HG02840 (cell line): Measurements from ENCODE around the gene SERPINE2.

ENCODE experiments used
- ATAC-seq: cut with Tn5 transposase; IDR thresholded peaks from one replicate; pipeline ENCODE4 v1.9.1; 2021; ENCODE audit warnings: mild to moderate bottlenecking, moderate library complexity, moderate number of reproducible peaks; ENCODE audit not compliant: unreplicated experiment, low FRiP score

SERPINE2 gene

DNA sequence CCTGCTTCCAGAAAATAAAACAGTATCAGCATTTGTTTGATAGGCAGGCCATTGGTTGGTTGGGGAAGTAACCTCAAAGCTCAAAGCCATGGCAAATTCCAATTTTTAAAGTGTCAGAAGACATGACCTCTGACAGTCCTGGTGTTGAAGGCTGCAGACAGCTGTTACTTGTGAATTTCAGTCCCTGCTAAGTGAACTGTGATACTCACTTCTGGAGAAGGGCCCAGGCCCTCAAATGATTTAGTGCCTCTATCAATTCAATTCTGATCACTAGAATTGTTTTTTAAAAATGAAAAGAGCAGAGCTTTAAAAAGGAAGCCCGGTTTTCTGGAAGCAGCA, 58.7 kb downstream of the SERPINE2 start:
- ATAC-seq, result no peak

DNA sequence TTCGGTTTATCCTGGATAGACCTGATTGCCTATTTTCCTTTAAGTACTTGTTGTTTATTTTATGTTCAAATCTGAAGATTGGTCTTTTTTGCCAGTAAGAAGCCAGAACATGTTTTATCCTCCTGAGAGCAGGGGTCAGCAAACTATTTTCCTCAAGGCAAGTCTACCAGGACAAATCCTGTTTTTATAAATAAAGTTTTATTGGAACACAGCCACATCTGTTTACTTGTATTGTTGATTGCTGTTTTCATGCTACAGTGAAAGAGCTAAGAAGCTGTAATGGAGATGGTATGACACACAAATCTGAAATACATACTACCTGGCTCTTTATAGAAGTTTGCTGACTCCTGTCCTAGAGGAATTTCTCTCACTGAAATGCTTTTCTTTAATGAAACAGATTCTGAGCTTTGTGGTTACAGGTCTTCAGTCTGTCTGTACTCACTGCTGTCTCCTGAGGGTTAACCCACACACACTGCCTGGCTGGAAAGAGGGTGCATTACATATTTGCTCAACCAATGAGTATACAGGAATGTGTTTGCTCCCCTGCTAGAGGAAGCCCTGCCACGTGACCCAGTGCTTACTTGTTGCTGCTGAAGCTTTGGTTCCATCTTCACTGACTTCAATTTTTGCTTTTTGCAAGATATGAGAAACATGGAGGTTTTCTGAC, 59.2 kb downstream of the SERPINE2 start:
- ATAC-seq, result no peak

DNA sequence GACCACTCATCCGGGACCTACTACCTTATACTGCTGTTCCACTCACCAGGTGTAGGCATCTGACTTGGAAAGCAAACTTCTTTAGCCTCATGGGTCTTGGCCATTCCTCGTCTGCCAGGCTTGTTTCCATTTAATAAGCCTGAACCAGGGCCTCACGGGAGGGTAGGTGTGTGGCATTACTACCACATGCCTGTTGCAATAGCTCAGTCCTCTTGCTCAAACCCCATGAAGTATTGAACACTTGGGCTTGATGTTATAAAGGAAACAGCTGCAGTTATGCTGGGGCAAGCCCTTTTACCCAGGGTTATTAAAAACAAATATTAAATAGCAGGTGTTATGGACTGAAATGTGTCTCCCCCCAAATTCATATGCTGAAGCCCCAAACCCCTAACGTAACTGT, 60.6 kb downstream of the SERPINE2 start:
- no peak for ATAC-seq

DNA sequence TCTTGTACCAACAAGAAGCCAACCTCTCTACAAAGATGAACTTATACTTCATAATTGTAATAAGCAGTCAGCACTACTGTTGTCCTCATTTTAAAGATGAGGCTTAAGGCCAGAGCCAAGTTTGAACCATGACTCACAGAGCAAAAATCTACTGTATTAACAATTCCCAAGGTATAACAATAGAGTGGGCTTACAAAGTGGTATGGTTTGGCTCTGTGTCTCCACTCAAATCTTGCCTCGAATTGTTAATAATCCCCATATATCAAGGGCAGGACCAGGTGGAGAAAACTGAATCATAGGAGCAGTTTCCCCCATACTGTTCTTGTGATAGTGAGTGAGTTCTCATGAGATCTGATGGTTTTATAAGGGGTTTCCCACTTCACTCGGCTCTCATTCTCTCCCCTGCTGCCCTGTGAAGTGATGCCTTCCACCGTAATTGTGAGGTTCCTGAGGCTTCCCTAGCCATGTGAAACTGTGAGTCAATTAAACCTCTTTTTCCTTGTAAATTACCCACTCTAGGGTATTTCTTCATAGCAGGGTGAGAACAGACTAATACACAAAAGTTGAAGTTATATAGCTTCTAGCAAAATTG, 62.4 kb downstream of the SERPINE2 start:
- ATAC-seq, result no peak

DNA sequence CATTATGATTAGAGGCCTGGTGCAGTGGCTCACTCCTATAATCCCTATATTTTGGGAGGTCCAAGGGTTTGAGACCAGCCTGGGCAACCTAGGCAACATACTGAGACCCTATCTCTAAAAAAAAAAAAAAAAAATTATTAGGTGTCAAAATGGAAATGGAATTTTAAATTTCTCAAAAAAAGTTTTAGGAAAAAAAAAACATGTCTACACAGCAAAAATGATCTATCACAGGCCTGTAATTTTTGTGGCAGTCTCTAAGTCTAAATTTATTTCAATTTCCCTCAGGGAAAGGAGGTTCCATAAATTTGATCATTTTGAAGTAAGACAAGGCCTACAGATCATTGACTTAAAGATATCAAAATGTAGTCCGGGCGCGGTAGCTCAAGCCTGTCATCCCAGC, 65.5 kb downstream of the SERPINE2 start:
- no peak for ATAC-seq

DNA sequence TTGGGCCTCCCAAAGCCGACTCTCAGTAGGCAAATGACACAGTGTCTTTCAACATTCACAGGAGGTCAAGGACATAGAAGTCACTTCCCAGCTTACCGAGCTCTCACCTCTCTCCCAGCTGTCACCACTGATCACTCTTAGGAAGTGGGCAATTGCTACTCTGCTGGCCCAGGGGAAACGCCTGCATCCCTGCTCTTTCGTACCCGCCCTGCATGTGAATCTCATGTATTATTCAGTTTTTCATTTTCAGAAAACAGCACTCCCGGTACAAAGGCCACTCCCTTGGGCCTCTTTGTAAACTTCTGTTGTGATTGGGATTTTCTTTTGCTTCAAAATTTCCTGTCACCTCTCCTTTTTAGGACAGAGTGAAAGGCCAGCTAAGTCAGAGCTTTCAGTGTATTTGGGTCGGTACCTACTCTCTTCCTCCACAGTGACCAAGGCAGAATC, 66.4 kb downstream of the SERPINE2 start:
- no peak for ATAC-seq

DNA sequence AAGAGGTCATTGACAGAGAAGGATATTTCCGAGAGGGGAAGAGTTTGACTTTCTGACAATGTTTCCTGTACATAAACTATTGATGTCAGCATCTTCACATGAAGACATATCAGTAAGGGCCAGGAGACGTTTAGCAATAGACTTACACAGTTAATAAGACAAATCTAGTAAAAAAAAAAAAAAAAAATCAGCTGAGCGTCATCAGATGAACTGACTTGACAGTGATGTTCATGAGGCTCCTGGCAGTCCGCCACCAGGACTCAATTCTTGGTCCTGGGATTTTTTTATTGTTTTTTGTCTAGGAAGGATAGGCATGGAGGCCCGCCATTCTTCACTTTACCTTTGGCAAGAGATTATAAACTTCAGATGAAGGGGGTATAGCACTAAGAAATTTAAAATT, 67.4 kb downstream of the SERPINE2 start:
- no peak for ATAC-seq

DNA sequence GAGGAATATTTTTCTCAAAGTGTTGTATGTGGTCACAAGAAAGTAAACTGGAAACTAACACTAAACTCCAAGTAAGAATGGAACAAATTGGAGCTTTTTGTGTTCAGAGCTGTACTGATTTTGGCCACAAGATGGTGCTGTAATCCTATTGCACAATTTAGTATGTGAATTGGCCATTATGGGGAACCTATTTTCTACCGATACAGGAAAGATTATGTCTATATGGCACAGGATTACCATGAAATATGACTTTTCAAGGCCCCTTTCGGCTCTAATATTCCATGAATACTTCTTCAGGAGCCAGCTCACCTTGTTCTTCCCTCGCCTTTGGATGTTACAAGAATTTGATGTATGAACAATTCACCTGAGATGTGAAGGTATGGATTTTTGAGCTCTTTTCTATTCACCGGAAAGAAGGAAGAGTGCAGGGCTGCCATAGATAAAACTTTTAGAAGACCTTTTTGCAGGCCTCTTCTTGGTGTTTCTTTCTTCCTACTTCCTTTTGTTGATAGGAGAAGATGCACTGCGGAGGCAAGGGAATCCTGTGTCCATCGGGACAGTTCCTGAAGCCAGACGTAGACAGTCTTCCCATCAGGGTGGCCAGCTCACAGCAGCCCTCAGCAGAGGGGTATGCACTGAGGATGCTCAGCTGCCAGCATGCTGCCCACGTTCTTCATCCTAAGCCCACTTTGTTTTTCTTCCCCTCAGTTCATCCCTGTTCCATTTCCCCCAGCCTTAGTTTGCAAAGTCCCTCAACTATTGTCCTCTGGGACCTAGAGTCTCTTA, 68.5 kb downstream of the SERPINE2 start:
- ATAC-seq, result no peak

DNA sequence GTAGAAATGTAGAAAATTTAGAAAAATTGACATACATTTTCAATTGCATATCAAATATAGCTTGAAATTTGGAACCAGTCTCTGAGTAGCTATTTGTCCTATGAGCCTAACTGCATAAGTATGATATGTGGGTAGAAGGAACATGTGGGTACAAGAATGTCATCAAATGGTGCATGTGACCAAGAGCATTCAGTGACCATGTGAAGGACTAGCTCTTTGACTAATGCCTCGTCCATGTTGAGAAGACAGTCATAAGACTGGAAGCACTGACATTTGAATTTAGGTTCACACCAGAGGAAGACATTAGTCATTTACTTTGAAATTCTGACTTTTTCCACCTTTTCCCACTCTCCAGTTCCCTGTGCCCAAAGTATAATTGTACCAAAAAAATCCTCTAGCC, 69.2 kb downstream of the SERPINE2 start:
- no peak for ATAC-seq

DNA sequence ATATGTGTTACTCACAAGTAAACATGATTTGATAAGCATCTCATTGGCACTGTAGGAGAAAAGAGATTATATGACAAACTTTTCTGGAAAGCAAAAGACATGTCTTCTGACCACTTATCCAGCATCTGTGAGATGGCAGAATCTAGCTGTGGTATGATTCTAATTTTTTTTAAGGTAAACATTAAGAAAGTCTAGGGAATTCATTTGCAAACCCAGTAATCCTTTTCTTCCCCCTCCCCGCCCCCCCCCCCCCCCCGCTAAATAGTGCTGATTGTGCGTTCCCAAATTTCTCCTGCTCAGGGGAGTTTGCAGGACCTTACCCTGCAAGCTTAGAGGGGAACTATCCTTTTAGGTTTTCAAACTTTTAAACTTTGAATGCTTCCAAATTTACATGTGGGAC, 69.8 kb downstream of the SERPINE2 start:
- no peak for ATAC-seq

DNA sequence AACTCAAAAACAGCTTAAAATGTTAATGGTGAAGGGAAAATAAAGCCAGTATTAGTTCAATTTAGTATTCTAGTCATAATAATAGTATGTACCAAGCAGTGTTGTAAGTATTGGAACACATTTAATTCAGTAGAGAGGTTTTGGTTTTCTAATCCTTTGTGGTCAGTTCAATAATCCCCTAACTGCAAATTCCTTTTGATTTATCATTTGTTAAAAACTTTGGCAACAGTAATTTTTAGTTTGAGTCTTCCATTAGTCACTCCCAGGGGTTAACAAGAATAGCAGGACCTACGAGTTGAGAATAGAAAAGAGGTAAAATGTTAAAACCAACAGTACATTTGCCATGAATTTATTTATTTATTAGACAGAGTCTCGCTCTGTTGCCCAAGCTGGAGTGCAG, 71.1 kb downstream of the SERPINE2 start:
- no peak for ATAC-seq

DNA sequence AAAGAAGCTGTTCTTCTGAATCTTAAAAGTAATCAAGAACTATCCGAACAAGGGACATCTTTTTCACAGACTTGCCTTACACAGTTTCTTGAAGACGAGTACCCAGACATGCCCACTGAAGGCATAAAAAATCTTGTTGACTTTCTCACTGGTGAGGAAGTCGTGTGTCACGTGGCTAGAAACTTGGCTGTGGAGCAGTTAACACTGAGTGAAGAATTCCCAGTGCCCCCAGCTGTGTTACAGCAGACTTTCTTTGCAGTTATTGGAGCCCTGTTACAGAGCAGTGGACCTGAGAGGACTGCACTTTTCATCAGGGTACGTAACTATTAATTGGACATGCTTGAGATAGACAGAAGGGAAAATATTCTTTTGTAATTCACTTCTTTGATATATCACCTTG, 79.4 kb downstream of the SERPINE2 start:
- no peak for ATAC-seq

DNA sequence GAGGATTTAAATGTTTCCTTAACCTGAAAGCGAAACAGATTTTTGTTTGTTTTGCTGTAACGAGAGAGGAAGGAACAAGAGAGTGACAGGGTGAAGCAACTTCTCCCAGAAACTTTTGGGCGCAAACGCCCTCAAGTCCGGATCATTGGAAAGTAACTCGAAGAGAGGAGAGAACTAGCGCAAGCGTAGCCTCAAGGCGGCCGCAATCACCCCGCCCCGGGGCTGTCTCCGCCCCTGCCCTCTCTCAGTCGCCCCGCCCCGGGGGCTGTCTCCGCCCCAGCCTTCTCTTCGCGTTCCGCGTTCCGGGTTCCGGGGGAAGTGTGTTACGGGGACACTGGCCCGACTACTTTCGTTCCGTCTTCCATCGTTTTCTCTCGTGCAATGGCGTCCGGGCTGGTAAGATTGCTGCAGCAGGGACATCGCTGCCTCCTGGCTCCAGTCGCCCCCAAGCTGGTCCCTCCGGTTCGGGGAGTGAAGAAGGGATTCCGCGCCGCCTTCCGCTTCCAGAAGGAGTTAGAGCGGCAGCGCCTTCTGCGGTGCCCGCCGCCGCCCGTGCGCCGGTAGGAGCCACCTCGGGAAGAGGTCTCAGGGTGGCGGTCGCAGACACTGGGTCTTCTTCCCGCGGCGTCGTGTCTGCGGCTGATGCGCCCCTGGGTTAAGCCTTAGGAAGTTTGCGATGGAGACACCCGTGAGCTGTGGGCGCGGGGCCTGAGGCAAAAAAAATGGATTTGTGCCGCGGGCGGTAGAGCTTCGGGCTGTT, 81.8 kb downstream of the SERPINE2 start, which contains the start of gene MRPL44:
TSS of gene MRPL44 (plus strand) at position 372 of the 760 bp plus-strand sequence. CDS start at position 382, 10 bp downstream.
- peak; percentile 84 for ATAC-seq

DNA sequence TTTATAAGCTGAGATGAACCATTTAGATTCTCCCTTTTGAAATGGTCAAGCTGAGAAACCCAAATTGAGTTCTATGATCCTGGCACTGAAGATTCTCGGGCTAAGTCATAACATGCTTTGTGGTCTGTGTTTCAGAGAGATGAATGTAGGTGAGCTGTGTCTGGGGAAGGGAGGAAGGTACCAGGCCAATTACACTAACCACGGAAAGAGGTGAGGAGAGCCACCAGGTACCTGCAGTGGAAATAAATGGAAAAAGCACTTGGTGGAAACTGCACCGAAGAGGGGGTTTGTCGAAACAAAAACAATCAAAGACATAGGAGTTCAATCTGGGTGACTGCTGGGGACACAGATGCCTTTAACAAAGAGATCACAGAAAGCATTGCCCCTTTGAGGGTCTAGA, 82.8 kb downstream of the SERPINE2 start:
- peak; percentile 27 for ATAC-seq

DNA sequence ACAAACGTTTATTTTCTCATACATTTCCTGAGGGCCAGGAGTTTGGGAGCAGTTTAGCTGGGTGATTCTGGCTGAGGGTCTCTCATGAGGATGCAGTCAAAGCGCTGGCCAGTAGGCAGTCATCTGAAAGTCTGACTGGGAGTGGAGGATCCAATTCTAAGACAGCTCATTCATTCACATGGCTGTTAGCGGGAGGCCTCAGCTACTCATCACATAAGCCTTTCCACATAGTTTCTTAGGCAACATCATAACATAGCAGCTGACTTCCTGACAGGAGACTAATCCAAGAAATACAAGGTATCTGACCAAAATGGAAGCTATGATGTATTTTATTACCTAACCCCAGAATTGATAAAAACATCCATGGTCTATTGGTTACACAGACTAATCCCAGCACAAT, 84.7 kb downstream of the SERPINE2 start:
- no peak for ATAC-seq

DNA sequence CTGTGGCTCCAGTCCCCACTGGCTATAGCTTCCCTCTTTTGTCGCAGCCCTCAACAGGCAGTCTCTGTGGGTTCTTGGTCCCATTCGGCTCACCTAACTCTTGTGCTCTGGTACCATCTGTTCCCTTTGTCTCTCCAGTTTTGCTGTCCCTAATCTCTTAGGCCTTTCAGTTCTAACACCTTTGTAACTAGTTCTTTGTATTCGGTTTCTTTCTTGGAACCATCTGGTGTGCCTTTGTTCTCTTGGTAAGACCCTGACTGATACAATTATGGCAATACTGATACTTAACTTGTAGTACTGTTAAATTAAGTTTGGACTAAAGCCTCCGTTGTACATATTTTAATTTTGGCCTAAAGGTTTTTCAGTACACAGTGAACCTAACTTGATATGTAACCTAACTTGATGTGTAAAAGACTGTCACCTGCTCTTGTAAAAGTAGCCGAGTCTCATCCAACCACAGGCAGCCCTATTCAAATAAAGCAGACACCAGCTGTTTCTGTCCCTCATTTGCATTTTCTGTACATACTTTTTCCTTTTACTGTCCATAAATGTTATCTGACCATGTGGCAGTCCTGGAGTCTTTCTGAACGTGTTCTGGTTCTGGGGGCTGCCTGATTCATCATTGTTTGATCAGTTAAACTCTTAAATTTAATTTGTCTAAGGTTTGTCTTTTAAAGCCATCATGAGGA, 86.7 kb downstream of the SERPINE2 start:
- ATAC-seq, result peak; percentile 45

DNA sequence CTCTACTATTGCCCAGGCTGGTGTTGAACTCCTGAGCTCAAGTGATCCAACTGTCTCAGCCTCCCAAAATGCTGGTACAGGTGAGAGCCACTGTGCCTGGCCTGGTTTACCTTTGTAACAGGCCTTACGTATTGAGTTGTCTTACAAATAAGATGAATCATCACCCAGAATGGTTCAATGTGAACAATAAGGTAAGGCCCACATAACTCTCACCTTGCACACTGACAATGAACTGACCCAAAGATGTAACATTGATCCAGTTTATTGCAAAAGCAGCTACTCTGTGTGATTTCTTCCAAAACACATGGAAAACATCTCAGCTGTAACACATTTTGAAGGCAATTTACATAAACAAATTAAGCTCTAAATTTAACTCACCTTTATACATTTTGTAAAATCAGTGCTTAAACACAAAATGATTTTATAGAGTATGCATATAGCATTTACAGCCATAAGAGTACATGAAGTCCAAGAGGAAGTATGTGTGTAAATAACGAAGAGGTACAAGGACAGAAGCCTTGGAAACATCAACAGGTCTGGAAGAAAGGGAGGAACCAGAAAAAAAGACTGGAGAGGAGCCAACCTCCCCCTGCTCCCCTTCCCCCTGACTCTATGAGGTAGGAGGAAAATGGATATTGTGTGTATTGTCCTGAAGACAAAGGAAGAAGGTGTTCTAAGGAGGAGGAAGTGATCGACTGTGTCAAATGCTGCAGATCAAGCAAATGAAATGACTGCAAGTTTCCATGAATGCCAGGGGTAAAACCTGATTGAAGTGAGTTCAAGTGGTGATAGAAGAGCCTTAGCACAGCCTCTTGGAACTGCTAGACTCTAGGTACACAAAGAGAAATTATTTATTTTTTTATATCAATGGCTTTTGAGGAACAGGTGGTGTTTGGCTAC, 88.4 kb downstream of the SERPINE2 start:
- no peak for ATAC-seq

DNA sequence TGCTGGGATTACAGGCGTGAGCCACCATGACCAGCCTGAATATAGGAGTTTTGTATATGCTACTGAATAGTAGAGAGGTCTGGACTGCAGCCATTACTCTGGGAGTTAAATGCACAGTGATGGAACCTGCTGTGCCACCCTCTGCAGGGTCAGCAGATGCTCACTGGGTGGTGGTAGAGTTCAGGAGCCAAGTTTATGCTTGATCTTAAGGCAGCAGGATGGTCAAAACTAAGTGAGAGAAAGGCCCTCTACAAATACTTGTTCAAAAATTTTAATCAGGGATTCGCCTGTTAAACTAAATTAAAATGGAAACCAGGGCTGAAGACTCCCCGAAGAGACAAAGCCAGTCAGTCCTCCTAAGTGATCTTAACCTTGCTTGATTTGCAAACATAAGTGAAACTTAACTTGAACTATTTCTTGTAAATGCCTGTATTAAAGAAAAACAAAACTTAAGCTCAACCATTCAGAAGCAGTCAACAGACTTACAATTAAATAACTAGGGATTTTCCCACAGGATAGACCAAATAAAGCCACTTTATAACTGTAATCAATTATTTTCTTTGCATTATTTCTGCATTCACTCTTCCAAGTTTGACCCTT, 89.7 kb downstream of the SERPINE2 start:
- no peak for ATAC-seq

DNA sequence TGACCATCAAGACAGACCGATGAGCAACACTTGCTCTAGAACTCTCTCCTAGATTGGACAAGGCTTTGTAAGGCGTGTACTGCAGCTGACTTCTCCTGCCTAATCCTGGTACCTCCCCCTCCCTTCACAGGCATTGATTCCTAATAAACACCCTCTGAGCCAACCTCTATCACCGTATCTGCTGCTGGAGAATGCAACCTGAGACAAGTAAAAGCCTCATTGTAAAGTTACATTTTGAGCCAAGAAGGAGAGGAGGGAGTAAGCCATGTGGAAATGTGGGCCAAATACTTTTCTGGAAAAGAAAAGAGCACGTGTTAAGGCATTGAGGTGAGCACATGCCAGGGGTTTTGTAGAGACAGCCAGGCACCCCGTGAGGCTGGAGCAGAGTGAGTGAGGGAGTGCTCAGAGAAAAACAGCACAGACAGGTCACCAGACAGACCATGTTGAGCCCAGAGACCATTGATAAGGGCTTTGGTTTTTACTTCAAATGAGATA, 91.3 kb downstream of the SERPINE2 start:
- no peak for ATAC-seq
